Mammary epithelial cell (primary cell): ENCODE measurements around the gene ULBP3.

Source experiments
- CTCF ChIP-seq, 2 donors: IDR thresholded peaks in 1 of 2; conservative IDR thresholded peaks in 1 of 2; 2 replicates each; pipeline ENCODE4 v1.5.1; 2011 to 2012; ENCODE audit warnings: inconsistent platforms in 2 of 2, low read length in 2 of 2, mild to moderate bottlenecking in 2 of 2, control low read depth in 1 of 2, low read depth in 1 of 2; ENCODE audit not compliant: insufficient read depth in 1 of 2; ENCODE audit errors: extremely low read depth in 1 of 2
- EZH2 ChIP-seq: IDR thresholded peaks from 2 replicates; pipeline ENCODE4 v1.6.1; 2012; ENCODE audit warnings: low read length, inconsistent platforms, borderline replicate concordance

GRCh38 chr6:150081702-150082101 is 12.8 kb upstream of the ULBP3 start:
- no peak for TF ChIP-seq CTCF (conservative IDR thresholded peaks at IDR 0.05 in 1 of 2, IDR thresholded peaks at IDR 0.05 in 1 of 2; ENCODE audit: extremely low read depth in 1 of 2, insufficient read depth in 1 of 2, low read depth in 1 of 2, low read length in 2 of 2)
- TF ChIP-seq EZH2, result no peak
